Thyroid gland (tissue), 4 donors: ENCODE data around the gene CABLES2. TPM values are rescaled to one million over a fixed set of nuclear protein-coding genes. Genes with fewer than 3 reads are reported as not detected.

Source experiments
- DNase-seq, 2 donors: peaks; one replicate each; pipeline ENCODE4 v3.0.0-alpha.2; 2019
- H3K27ac ChIP-seq, 3 donors: fragments of 200-600 bp; sonication (generic); 1 replicate in 2 of 3; 2 replicates in 1 of 3; pipeline ENCODE4 v1.5.1; 2016 to 2019; ENCODE audit warnings: mild to moderate bottlenecking in 1 of 3, moderate library complexity in 1 of 3
- H3K27me3 ChIP-seq: fragments of 200-600 bp; sonication (generic); one replicate; pipeline ENCODE4 v1.5.1; 2019
- H3K36me3 ChIP-seq, 2 donors: fragments of 200-600 bp; sonication (generic); one replicate each; pipeline ENCODE4 v1.5.1; 2016 to 2019
- H3K4me1 ChIP-seq, 2 donors: fragments of 200-600 bp; sonication (generic); one replicate each; pipeline ENCODE4 v1.5.1; 2017 to 2019
- H3K4me3 ChIP-seq, 3 donors: fragments of 200-600 bp; sonication (generic); replicated peaks in 1 of 3; 1 replicate in 2 of 3; 2 replicates in 1 of 3; pipeline ENCODE4 v1.5.1; 2016; ENCODE audit warnings: mild to moderate bottlenecking in 1 of 3
- H3K9me3 ChIP-seq: fragments of 200-600 bp; sonication (generic); one replicate; pipeline ENCODE4 v1.5.1; 2017
- CTCF ChIP-seq, 6 experiments: fragments of 200-600 bp in 3 of 6; fragments of 450-650 bp in 3 of 6; sonication (generic) in 3 of 6; IDR thresholded peaks; one replicate each; pipeline ENCODE4 v1.5.1; 2016 to 2019; ENCODE audit warnings: antibody characterized with exemption in 6 of 6, mild to moderate bottlenecking in 2 of 6, inconsistent platforms in 1 of 6, moderate library complexity in 1 of 6
- POLR2A ChIP-seq, 2 donors: fragments of 450-650 bp; IDR thresholded peaks; one replicate each; pipeline ENCODE4 v1.6.1; 2017; ENCODE audit warnings: antibody characterized with exemption in 2 of 2, mild to moderate bottlenecking in 2 of 2, moderate library complexity in 1 of 2
- WGBS, 2 donors: methylation state at CpG; one replicate each; pipeline ENCODE4 v1.1.5; 2017; 5-methylcytosine and 5-hydroxymethylcytosine counted together
- intact Hi-C: fragments of 100-400 bp; cut with DNase I; formaldehyde crosslinking; loops from one replicate; pipeline ENCODE4 v1.15.1; 2023
- total RNA-seq, 4 donors: library from RNA; depleted of rRNA; stranded (reverse); fragments of >200 nt; gene quantifications; one replicate each; pipeline ENCODE4 v1.2.3, GENCODE V29; 2016

Gene CABLES2
- total RNA-seq, 4 donors from 2014 or later, result 5.8 to 8.5 (median 7.7) TPM

GRCh38 chr20:62413896-62414481 is 6.9 kb upstream of the CABLES2 start:
- TF ChIP-seq POLR2A (IDR thresholded peaks at IDR 0.05) (no peak), CTCF (IDR thresholded peaks at IDR 0.05) (no peak)
- DNase-seq, result no peak
- Histone ChIP-seq H3K4me1 (peaks cover 18% of the 10 kb centered on the region in 2 donors), H3K27ac (no peak overlapping the region), H3K36me3 (no peaks in the 10 kb centered on the region), H3K27me3 (no peaks in the 10 kb centered on the region), H3K4me3 (no peak overlapping the region), H3K9me3 (no peaks in the 10 kb centered on the region)
- intact Hi-C loops, result no loop called here
- 85 to 89% methylated on average over 3 to 6 of the region's 22 CpGs for whole genome bisulfite sequencing, 2 donors

DNA sequence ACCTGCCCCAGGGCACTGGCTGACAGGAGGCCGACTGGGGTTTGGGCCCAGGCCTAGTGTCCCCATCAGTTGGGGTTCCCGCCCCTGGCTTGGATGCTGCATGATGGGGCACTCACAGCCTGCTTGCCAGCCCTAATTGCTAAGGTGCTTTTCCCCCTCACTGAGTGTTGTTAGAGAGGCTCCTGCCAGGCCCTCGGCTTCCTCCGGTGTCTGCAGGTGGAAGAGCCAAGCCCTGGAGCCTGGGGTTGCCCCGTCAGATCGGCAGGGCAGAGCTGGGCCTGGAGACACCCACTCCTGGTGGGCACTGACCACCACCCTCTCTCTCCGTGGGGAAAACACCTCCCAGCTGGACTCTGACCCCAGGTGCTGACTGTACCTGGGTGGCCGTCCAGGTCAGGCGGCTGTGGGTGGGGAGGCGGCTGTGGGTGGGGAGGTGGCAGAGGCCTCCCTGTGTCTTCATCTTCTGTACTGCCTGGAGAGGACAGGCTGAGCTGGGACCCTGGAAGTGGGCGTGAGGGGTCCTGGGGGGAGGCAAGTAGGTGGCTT is 6.0 kb upstream of the CABLES2 start:
- intact Hi-C loops, result no loop called here
- no peaks in the 10 kb centered on the region for H3K36me3 ChIP-seq
- no peak for TF ChIP-seq POLR2A (IDR thresholded peaks at IDR 0.05)
- no peak for TF ChIP-seq CTCF (IDR thresholded peaks at IDR 0.05)
- H3K27ac ChIP-seq, result no peak overlapping the region
- DNase-seq, result no peak
- 92 to 100% methylated on average over 5 to 10 of the region's 11 CpGs for WGBS, 2 donors
- no peaks in the 10 kb centered on the region for H3K27me3 ChIP-seq
- no peaks in the 10 kb centered on the region for H3K9me3 ChIP-seq
- peaks cover 18 to 26% of the 10 kb centered on the region in 2 donors for H3K4me1 ChIP-seq
- no peak overlapping the region for H3K4me3 ChIP-seq

GRCh38 chr20:62412194-62413024 is 5.3 kb upstream of the CABLES2 start:
- DNase-seq, result no peak
- H3K36me3 ChIP-seq, result no peaks in the 10 kb centered on the region
- intact Hi-C loops, result no loop called here
- H3K4me1 ChIP-seq, result peaks cover 24 to 33% of the 10 kb centered on the region in 2 donors
- H3K27ac ChIP-seq, result no peak overlapping the region
- H3K4me3 ChIP-seq, result no peak overlapping the region
- TF ChIP-seq POLR2A (IDR thresholded peaks at IDR 0.05) (no peak), CTCF (IDR thresholded peaks at IDR 0.05) (no peak)
- H3K27me3 ChIP-seq, result no peaks in the 10 kb centered on the region
- 86 to 90% methylated on average over 11 to 19 of the region's 22 CpGs for WGBS, 2 donors
- H3K9me3 ChIP-seq, result no peaks in the 10 kb centered on the region

- H3K36me3 ChIP-seq, result no peaks in the 10 kb centered on the region
- WGBS, 2 donors, result 92 to 93% methylated on average over 6 to 9 of the region's 24 CpGs
- intact Hi-C loops, result no loop called here
- H3K4me1 ChIP-seq, result peaks cover 25 to 34% of the 10 kb centered on the region in 2 donors
- DNase-seq, result no peak
- no peaks in the 10 kb centered on the region for H3K9me3 ChIP-seq
- H3K27ac ChIP-seq, result no peak overlapping the region
- no peaks in the 10 kb centered on the region for H3K27me3 ChIP-seq
- no peak overlapping the region for H3K4me3 ChIP-seq
- TF ChIP-seq CTCF (IDR thresholded peaks at IDR 0.05) (no peak), POLR2A (IDR thresholded peaks at IDR 0.05) (no peak)
Observed at GRCh38 chr20:62411479-62412193, 4.6 kb upstream of the CABLES2 start.
